Osteoblast (primary cell): Measurements from ENCODE around the gene MAP7D3. TPM values are rescaled to one million over a fixed set of nuclear protein-coding genes. Genes with fewer than 3 reads are reported as not detected.
A peak's percentile ranks its signal among the peaks of the same experiment; 100 is the strongest.

Experiments used
- DNase-seq: peaks from one replicate; pipeline ENCODE4 v3.0.0; 2011; ENCODE audit warnings: low spot score, mixed read lengths; ENCODE audit not compliant: insufficient read length; ENCODE audit errors: missing footprints
- H2AFZ ChIP-seq: 2 replicates; pipeline ENCODE4 v1.6.0; 2011; ENCODE audit warnings: mild to moderate bottlenecking, low read length
- H3K27ac ChIP-seq: 2 replicates; pipeline ENCODE4 v1.5.1; 2011; ENCODE audit warnings: mild to moderate bottlenecking, low read depth, low read length, moderate library complexity
- H3K27me3 ChIP-seq: 2 replicates; pipeline ENCODE4 v1.6.0; 2012; ENCODE audit warnings: mild to moderate bottlenecking, control low read depth, inconsistent platforms, low read length, moderate library complexity; ENCODE audit not compliant: insufficient read depth
- H3K36me3 ChIP-seq: 2 replicates; pipeline ENCODE4 v1.5.1; 2011; ENCODE audit warnings: mild to moderate bottlenecking, low read length, control low read depth, moderate library complexity; ENCODE audit not compliant: insufficient read depth
- H3K4me1 ChIP-seq: 2 replicates; pipeline ENCODE4 v1.5.1; 2011; ENCODE audit warnings: mild to moderate bottlenecking, low read length, control low read depth, moderate library complexity; ENCODE audit not compliant: insufficient read depth
- H3K4me2 ChIP-seq: 2 replicates; pipeline ENCODE4 v1.6.0; 2011; ENCODE audit warnings: mild to moderate bottlenecking, low read length; ENCODE audit not compliant: insufficient read depth
- H3K4me3 ChIP-seq: fragments of 200-600 bp; sonication (generic); 3 replicates; pipeline ENCODE4 v1.5.1; 2012; ENCODE audit warnings: mild to moderate bottlenecking, low read length, inconsistent platforms; ENCODE audit not compliant: insufficient read depth
- H3K79me2 ChIP-seq: 2 replicates; pipeline ENCODE4 v1.6.0; 2012; ENCODE audit warnings: mild to moderate bottlenecking, low read length, control low read depth, inconsistent platforms; ENCODE audit not compliant: insufficient read depth
- H3K9me3 ChIP-seq: 2 replicates; pipeline ENCODE4 v1.5.1; 2011; ENCODE audit warnings: low read depth, low read length, control low read depth
- H4K20me1 ChIP-seq: 2 replicates; pipeline ENCODE4 v1.6.0; 2012; ENCODE audit warnings: mild to moderate bottlenecking, low read length, control low read depth; ENCODE audit not compliant: insufficient read depth
- total RNA-seq: library from RNA; depleted of rRNA; stranded (reverse); fragments of >200 nt; gene quantifications from 2 replicates; pipeline ENCODE4 v1.2.3, GENCODE V29; 2012
- TF ChIP-seq, protein P1 (sequence below): IDR thresholded peaks from 2 replicates; pipeline ENCODE4 v1.5.1; 2011; ENCODE audit warnings: mild to moderate bottlenecking, low read depth, low read length, moderate library complexity; ENCODE audit errors: extremely low read depth

The MAP7D3 gene
- total RNA-seq, 1 donor: 19.2 TPM

DNA sequence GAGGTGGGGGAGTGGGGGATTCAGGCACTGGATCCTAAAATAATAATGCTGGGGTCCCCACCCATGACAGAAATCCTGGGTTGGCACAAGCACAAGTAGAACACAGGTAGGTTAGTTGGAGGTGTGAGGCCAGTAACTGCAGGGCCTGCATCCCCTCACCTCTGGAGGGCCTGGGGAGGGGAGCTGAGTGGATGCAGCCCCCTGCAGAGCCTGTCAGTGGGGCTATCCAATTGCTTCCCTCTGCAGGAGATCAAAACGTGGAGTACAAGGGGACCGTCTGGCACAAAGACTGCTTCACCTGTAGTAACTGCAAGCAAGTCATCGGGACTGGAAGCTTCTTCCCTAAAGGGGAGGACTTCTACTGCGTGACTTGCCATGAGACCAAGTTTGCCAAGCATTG is 43.7 kb downstream of the MAP7D3 start:
- TF ChIP-seq, protein P1, sequence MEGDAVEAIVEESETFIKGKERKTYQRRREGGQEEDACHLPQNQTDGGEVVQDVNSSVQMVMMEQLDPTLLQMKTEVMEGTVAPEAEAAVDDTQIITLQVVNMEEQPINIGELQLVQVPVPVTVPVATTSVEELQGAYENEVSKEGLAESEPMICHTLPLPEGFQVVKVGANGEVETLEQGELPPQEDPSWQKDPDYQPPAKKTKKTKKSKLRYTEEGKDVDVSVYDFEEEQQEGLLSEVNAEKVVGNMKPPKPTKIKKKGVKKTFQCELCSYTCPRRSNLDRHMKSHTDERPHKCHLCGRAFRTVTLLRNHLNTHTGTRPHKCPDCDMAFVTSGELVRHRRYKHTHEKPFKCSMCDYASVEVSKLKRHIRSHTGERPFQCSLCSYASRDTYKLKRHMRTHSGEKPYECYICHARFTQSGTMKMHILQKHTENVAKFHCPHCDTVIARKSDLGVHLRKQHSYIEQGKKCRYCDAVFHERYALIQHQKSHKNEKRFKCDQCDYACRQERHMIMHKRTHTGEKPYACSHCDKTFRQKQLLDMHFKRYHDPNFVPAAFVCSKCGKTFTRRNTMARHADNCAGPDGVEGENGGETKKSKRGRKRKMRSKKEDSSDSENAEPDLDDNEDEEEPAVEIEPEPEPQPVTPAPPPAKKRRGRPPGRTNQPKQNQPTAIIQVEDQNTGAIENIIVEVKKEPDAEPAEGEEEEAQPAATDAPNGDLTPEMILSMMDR: no peak
- H3K79me2 ChIP-seq: no peaks in the 10 kb centered on the region
- no peak overlapping the region for H3K4me2 ChIP-seq
- peaks cover 39% of the 10 kb centered on the region for H3K4me1 ChIP-seq
- H3K27ac ChIP-seq: no peak overlapping the region
- no peak overlapping the region for H2AFZ ChIP-seq
- no peaks in the 10 kb centered on the region for H3K9me3 ChIP-seq
- no peak for DNase-seq
- H3K36me3 ChIP-seq: peaks cover 26% of the 10 kb centered on the region
- H4K20me1 ChIP-seq: no peaks in the 10 kb centered on the region
- no peak overlapping the region for H3K4me3 ChIP-seq
- peaks cover 2% of the 10 kb centered on the region for H3K27me3 ChIP-seq

DNA sequence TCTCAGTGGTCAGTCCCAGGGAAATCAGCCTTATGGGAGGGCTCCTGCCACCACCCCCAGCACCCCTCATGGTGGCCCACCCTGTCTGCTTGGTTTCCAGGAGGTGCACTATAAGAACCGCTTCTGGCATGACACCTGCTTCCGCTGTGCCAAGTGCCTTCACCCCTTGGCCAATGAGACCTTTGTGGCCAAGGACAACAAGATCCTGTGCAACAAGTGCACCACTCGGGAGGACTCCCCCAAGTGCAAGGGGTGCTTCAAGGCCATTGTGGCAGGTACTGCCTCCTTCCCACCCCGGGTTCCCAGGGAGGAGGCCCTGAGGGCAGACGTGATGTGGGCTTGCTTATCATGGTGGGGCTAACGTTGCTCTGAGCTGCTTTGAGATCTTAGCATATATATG is 44.3 kb downstream of the MAP7D3 start:
- Histone ChIP-seq H3K27ac (no peak overlapping the region), H3K36me3 (peaks cover 26% of the 10 kb centered on the region), H3K4me2 (no peak overlapping the region), H3K9me3 (no peaks in the 10 kb centered on the region), H4K20me1 (no peaks in the 10 kb centered on the region), H3K27me3 (peaks cover 2% of the 10 kb centered on the region), H2AFZ (no peak overlapping the region), H3K4me3 (no peak overlapping the region), H3K79me2 (no peaks in the 10 kb centered on the region), H3K4me1 (peaks cover 35% of the 10 kb centered on the region)
- no peak for DNase-seq
- TF ChIP-seq, protein P1: no peak

GRCh38 chrX:136205882-136206380 is 45.3 kb downstream of the MAP7D3 start:
- H3K27me3 ChIP-seq: peaks cover 2% of the 10 kb centered on the region
- TF ChIP-seq, protein P1: no peak
- no peak overlapping the region for H3K27ac ChIP-seq
- peaks cover 32% of the 10 kb centered on the region for H3K4me1 ChIP-seq
- H3K4me3 ChIP-seq: no peak overlapping the region
- H4K20me1 ChIP-seq: no peaks in the 10 kb centered on the region
- no peak overlapping the region for H3K4me2 ChIP-seq
- H3K9me3 ChIP-seq: no peaks in the 10 kb centered on the region
- no peak overlapping the region for H2AFZ ChIP-seq
- no peak for DNase-seq
- H3K79me2 ChIP-seq: no peaks in the 10 kb centered on the region
- peaks cover 26% of the 10 kb centered on the region for H3K36me3 ChIP-seq

DNA sequence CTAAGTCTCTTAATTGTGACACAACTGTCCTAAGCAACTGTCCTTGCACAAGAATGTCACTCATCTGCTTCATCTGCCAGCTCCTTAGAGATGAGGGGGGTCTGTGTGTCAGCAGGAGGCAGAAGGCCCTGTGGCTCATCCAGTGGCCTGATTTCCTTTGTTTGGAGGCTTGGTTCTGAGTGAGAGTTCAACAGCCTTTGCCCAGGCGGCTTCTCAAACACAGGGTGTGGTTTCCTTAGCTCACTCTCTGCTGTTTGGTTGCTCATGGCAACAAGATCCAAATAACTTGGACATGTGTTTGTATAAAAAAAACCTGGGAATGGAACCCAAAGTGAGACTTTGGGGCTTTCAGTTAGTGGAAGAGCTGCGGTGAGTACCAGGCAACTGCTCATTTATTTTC is 46.6 kb downstream of the MAP7D3 start:
- DNase-seq: peak; percentile 81
- Histone ChIP-seq H3K27ac (peak overlapping the region; percentile 60), H4K20me1 (no peaks in the 10 kb centered on the region), H3K4me2 (no peak overlapping the region), H3K4me1 (peaks cover 32% of the 10 kb centered on the region), H3K9me3 (no peaks in the 10 kb centered on the region), H3K27me3 (peaks cover 2% of the 10 kb centered on the region), H2AFZ (no peak overlapping the region), H3K79me2 (no peaks in the 10 kb centered on the region), H3K36me3 (peaks cover 20% of the 10 kb centered on the region), H3K4me3 (no peak overlapping the region)
- TF ChIP-seq, protein P1: no peak
